Left cardiac atrium (tissue), 4 donors: ENCODE measurements around the gene MEA1. TPM values are rescaled to one million over a fixed set of nuclear protein-coding genes. Genes with fewer than 3 reads are reported as not detected.

Source experiments
- ATAC-seq, 2 donors: fragments of 200-7000 bp; cut with Tn5 transposase; one replicate each; pipeline ENCODE4 v1.9.1; 2020; ENCODE audit warnings: mild to moderate bottlenecking in 2 of 2, moderate library complexity in 2 of 2
- DNase-seq: peaks from one replicate; pipeline ENCODE4 v3.0.0-alpha.2; 2020
- intact Hi-C, 2 donors: fragments of 100-400 bp; cut with DNase I; formaldehyde crosslinking; loops; one replicate each; pipeline versions ENCODE4 v1.14.1 to v1.15.1; 2022 to 2023
- total RNA-seq, 2 donors: library from RNA; stranded (reverse); fragmentation: NEBNext Ultra II Directional; extraction: Animal tissue kit (Norgen Biotek cat#: 25700); gene quantifications; one replicate each; pipeline ENCODE4 v1.2.1, GENCODE V29; 2021
- donor health status: DM: no; HTN: yes; CAD: no.
- donor health status: DM: no; HTN: yes; CAD: no; lungs with severe emphysema.
- donor health status: DM: yes; HTN: yes; CAD: no.
- donor health status: Dilated cardiomyopathy.

MEA1 gene
- total RNA-seq, 2 donors from 2014 or later = 31.9 to 37.6 TPM

- intact Hi-C loops = no loop called here
- no peak for ATAC-seq
- DNase-seq = no peak
Measured at GRCh38 chr6:42963179-42963854, 50.4 kb downstream of the MEA1 start.

- ATAC-seq (no peak), DNase-seq (no peak)
- intact Hi-C loops = no loop called here
Measured at GRCh38 chr6:42962502-42963178, 51.1 kb downstream of the MEA1 start.

DNA sequence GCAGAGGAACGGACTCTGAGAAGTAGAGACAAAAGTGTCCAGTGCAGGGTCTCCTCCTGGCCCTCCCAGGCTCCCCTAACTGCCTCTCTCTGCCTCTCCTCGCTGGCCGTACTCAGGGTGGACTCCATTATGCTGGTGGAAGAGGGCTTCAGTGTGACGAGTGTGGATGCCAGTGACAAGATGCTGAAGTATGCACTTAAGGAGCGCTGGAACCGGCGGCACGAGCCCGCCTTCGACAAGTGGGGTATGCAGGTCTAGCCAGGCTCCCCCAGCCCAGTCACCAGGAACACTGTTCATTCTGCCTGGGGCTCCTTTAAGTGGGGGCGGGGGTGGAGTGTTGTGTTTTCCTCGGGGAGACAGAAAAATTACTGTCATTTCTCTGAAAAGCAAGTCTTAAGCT, 51.6 kb downstream of the MEA1 start:
- intact Hi-C loops = no loop called here
- DNase-seq (no peak), ATAC-seq (no peak)

Other genes with a start within 250 kb of the MEA1 start
- gene BICRAL, start 231.9 kb downstream of the MEA1 start, total RNA-seq = 10 to 100 TPM; 10.0 to 10.7 TPM
- 10 to 100 TPM; 50.8 to 60.8 TPM for gene RPL7L1, start 134.3 kb downstream of the MEA1 start, total RNA-seq
- gene PTCRA, start 97.9 kb downstream of the MEA1 start, total RNA-seq = not detected
- gene CNPY3, start 84.5 kb downstream of the MEA1 start, total RNA-seq = 10 to 100 TPM; 19.1 to 28.4 TPM
- gene GNMT, start 53.2 kb downstream of the MEA1 start, total RNA-seq = under 1 TPM; 0.41 to 0.63 TPM
- gene PEX6, start 34.8 kb downstream of the MEA1 start, total RNA-seq = 10 to 100 TPM; 15.0 to 25.6 TPM
- gene PPP2R5D, start 29.4 kb downstream of the MEA1 start, total RNA-seq = 10 to 100 TPM; 25.2 to 30.2 TPM
- gene KLHDC3, start 303 bp upstream of the MEA1 start, total RNA-seq = 100 to 1,000 TPM in 1 of 2 donors, 10 to 100 TPM in 1; 81.5 to 113 TPM
- 10 to 100 TPM; 24.7 to 37.0 TPM for gene RRP36, start 7.7 kb upstream of the MEA1 start, total RNA-seq
- gene CUL7, start 39.9 kb upstream of the MEA1 start, total RNA-seq = 10 to 100 TPM in 1 of 2 donors, 1 to 10 TPM in 1; 7.6 to 10.8 TPM
- 10 to 100 TPM; 76.3 to 97.1 TPM for gene MRPL2, start 45.5 kb upstream of the MEA1 start, total RNA-seq
- 10 to 100 TPM; 37.0 to 37.5 TPM for gene KLC4, start 45.7 kb upstream of the MEA1 start, total RNA-seq
- 1 to 10 TPM; 6.6 to 7.8 TPM for gene PTK7, start 62.4 kb upstream of the MEA1 start, total RNA-seq
- 10 to 100 TPM; 68.0 to 92.0 TPM for gene SRF, start 157.3 kb upstream of the MEA1 start, total RNA-seq
- 10 to 100 TPM; 14.6 to 17.4 TPM for gene CUL9, start 168.2 kb upstream of the MEA1 start, total RNA-seq
- 10 to 100 TPM; 22.7 to 35.4 TPM for gene DNPH1, start 215.5 kb upstream of the MEA1 start, total RNA-seq
- gene TTBK1, start 229.5 kb upstream of the MEA1 start, total RNA-seq = under 1 TPM; 0.13 to 0.24 TPM